DMS114 treated with DMSO at 0.1 percent for 48 hours (cell line): ENCODE results near the gene HUNK.

Experiments used
- DNase-seq: peaks from one replicate; lab custom pipeline; 2025; ENCODE audit not compliant: unreplicated experiment; lab: John Stamatoyannopoulos, UW

The HUNK gene

DNA sequence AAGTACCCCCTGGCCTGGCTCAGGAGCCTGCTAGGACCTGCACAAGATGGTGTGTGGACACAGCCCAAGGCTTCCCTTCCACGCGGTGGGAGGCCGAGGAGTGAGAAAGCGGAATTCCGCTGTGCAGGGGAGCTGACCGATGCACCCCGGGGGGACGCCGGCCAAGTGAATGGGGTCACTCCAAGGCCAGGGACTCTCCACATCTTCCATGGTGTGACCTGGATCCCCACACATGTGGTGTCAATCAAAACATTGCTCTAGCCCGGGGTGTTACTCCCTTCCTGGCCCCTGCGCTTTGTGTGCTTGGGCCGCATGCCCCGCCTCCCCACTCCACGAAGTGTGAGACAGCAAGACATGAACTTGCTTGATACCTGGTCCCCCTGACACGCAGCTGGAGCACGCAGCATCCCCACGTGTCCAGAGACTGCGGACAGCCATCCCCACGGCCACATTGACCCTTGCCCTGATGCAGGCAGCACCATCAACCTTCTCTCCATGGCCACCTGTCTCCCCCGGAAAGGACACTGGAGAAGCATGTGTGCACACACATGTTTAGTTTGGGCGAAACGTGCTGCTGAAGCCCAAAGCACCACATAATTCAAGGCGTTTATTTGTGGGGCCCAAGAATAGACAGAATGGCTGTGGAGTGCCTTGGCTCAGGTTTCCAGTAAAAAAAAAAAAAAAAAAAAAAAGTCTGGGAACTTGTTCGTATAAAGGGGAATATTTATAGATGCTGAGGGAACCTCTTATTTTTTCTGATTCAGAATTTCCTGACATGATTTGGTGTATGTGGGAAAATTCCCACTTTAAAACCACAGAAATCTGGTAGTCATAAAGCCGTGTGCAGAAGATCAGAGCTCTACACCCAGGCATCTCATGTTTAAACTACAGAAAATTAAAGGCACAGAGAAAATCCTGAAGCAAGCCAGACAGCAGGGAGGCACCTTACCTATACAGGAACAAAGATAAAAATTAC, 171.7 kb downstream of the HUNK start:
- DNase-seq: no peak

GRCh38 chr21:32046191-32046590, 173.4 kb downstream of the HUNK start:
- DNase-seq: no peak

- no peak for DNase-seq
These were observed 175.5 kb downstream of the HUNK start for GRCh38 chr21:32048353-32048752.
